ENCODE measurements around the gene ACP4.
"Not testable (repeated sequence)": the region's sequence is repeated elsewhere in the genome, so short reads cannot be mapped to it uniquely, and the experiment has no call there.

Gene ACP4

GRCh38 chr19:50777830-50778303 is 12.3 kb upstream of the ACP4 start:
- DNase-seq: peak; percentile 34

- no peak for DNase-seq
These were observed 11.2 kb upstream of the ACP4 start for GRCh38 chr19:50778906-50779430.

- DNase-seq: no peak
These were observed 10.4 kb upstream of the ACP4 start for GRCh38 chr19:50779504-50780457.

- no peak for DNase-seq
These were observed 9.3 kb upstream of the ACP4 start for GRCh38 chr19:50780753-50781435.

- not testable (repeated sequence) for DNase-seq
These were observed 6.4 kb upstream of the ACP4 start for GRCh38 chr19:50783848-50784152.

GRCh38 chr19:50784710-50785109 is 5.5 kb upstream of the ACP4 start:
- DNase-seq: no peak

- no peak for DNase-seq
These were observed 4.9 kb upstream of the ACP4 start for GRCh38 chr19:50785329-50785728.

- DNase-seq: no peak
These were observed 780 bp downstream of the ACP4 start for GRCh38 chr19:50790922-50791467.

GRCh38 chr19:50791594-50792271 is 1.5 kb downstream of the ACP4 start:
- peak; percentile 11 for DNase-seq

GRCh38 chr19:50792272-50793250 is 2.3 kb downstream of the ACP4 start:
- DNase-seq: peak; percentile 14

GRCh38 chr19:50793558-50794065 is 3.4 kb downstream of the ACP4 start:
- peak; percentile 36 for DNase-seq

GRCh38 chr19:50794074-50794875 is 4.1 kb downstream of the ACP4 start:
- DNase-seq: peak; percentile 67

- peak; percentile 72 for DNase-seq
These were observed 4.9 kb downstream of the ACP4 start for GRCh38 chr19:50794876-50795663.

GRCh38 chr19:50795664-50796073 is 5.5 kb downstream of the ACP4 start:
- DNase-seq: no peak

- peak; percentile 43 for DNase-seq
These were observed 6.0 kb downstream of the ACP4 start for GRCh38 chr19:50796128-50796633.

- DNase-seq: peak; percentile 23
These were observed 6.6 kb downstream of the ACP4 start for GRCh38 chr19:50796634-50797428.

- no peak for DNase-seq
These were observed 7.2 kb downstream of the ACP4 start for GRCh38 chr19:50797429-50797780.

GRCh38 chr19:50797781-50798658 is 7.8 kb downstream of the ACP4 start:
- no peak for DNase-seq

All from stimulated activated CD4-positive, alpha-beta T cell treated with anti-CD3 and anti-CD28 coated beads, Interleukin-15, amount 100 ng/mL, for 24 hours (primary cell).